ENCODE data around the gene GALNT8.
"Not testable (repeated sequence)": the region's sequence is repeated elsewhere in the genome, so short reads cannot be mapped to it uniquely, and the experiment has no call there.

The GALNT8 gene, protein sequence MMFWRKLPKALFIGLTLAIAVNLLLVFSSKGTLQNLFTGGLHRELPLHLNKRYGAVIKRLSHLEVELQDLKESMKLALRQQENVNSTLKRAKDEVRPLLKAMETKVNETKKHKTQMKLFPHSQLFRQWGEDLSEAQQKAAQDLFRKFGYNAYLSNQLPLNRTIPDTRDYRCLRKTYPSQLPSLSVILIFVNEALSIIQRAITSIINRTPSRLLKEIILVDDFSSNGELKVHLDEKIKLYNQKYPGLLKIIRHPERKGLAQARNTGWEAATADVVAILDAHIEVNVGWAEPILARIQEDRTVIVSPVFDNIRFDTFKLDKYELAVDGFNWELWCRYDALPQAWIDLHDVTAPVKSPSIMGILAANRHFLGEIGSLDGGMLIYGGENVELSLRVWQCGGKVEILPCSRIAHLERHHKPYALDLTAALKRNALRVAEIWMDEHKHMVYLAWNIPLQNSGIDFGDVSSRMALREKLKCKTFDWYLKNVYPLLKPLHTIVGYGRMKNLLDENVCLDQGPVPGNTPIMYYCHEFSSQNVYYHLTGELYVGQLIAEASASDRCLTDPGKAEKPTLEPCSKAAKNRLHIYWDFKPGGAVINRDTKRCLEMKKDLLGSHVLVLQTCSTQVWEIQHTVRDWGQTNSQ

GRCh38 chr12:4719821-4720636 lies at the start of gene GALNT8:
Gene GALNT8 (plus strand): TSS chr12:4720400. CDS start chr12:4720678, 278 bp downstream.
- no peak for DNase-seq (ENCODE audit: low spot score)

GRCh38 chr12:4679711-4680110 lies 40.5 kb upstream of the GALNT8 start:
- no peak for DNase-seq (ENCODE audit: low spot score)

DNA sequence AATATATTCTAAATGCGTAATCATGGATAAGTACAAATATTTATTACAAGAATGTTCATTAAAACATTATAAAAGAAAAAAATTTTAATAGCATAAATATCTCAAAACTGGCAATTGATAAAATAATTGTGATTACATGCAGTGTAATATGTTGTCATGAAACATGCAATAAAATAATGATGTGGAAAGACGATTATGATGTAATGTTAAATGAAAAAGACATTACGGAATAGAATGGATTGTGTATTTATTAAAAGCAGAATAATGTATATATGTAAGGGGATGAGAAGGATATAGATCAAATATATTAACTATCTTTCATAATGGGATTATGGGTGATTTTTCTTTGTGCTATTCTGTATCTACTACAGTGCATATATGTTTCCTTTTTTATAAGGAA lies 38.5 kb upstream of the GALNT8 start:
- DNase-seq (ENCODE audit: low spot score), result no peak

- no peak for DNase-seq (ENCODE audit: low spot score)
Measured at GRCh38 chr12:4685317-4685716, 34.9 kb upstream of the GALNT8 start.

GRCh38 chr12:4690760-4691159 lies 29.4 kb upstream of the GALNT8 start:
- DNase-seq (ENCODE audit: low spot score), result no peak

GRCh38 chr12:4700621-4701026 lies 19.6 kb upstream of the GALNT8 start:
- DNase-seq (ENCODE audit: low spot score), result no peak

GRCh38 chr12:4701395-4702190 lies 18.6 kb upstream of the GALNT8 start:
- peak; percentile 26 for DNase-seq (ENCODE audit: low spot score)

DNA sequence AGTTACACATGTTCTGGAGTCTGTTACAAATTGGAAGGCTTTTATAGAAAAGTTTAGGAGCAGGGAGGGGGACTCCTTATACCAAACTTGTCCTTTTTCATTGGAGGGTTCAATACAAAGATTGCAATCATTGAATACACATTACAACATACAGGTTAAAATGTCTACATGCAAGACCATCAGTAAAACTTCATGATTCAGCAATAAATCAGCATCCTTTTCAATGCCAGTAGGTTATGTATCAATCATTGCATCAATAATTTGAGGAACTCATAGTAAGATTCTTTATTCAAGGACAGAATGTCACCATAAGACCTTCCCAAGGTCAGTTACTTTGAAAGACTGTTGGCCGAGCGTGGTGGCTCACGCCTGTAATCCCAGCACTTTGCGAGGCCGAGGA lies 16.5 kb upstream of the GALNT8 start:
- no peak for DNase-seq (ENCODE audit: low spot score)

GRCh38 chr12:4705824-4706223 lies 14.4 kb upstream of the GALNT8 start:
- no peak for DNase-seq (ENCODE audit: low spot score)

GRCh38 chr12:4707306-4707705 lies 12.9 kb upstream of the GALNT8 start:
- DNase-seq (ENCODE audit: low spot score), result no peak

DNA sequence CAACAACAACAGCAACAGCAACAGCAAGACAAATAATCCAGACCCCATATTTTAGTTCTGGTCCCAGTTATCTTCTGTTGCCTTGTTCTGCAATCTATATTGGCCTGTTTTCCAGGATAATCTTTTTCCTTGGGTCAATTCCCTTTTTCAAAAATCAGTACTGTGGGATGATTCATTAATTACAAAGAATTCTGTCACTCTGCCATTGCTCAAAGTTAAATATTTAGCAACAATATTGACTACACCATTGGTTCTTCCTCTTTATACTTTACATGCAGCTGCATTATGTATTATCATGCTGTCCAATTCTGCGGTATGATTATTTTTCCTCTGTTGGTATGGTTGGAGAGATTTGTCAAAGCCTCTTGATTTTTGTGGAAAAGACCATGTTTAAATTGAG lies 10.1 kb upstream of the GALNT8 start:
- DNase-seq (ENCODE audit: low spot score), result no peak

- no peak for DNase-seq (ENCODE audit: low spot score)
Measured at GRCh38 chr12:4714879-4715278, 5.3 kb upstream of the GALNT8 start.

GRCh38 chr12:4717806-4718205 lies 2.4 kb upstream of the GALNT8 start:
- no peak for DNase-seq (ENCODE audit: low spot score)

- no peak for DNase-seq (ENCODE audit: low spot score)
Measured at GRCh38 chr12:4720637-4720995, 416 bp downstream of the GALNT8 start.

GRCh38 chr12:4721587-4721986 lies 1.4 kb downstream of the GALNT8 start:
- DNase-seq (ENCODE audit: low spot score), result not testable (repeated sequence)

DNA sequence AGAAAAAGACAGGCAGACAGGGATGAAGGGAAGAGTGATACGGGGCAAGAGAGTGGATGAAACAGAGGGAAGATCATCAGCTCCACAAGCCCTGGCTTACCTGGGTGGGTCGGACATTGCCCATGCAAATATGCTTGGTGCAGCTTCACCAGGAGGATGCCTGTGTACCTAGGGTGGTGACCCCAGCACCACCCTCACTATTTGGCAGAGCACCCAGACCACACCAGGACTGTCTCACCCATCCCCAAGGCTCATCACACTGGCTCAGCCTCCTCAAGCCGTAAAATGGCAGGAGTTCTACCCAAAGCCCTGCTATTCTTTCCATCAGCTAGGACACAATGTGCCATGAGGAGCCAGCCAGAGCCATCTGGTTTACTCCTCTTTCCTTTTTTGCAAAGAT lies 3.0 kb downstream of the GALNT8 start:
- DNase-seq (ENCODE audit: low spot score), result no peak

- DNase-seq (ENCODE audit: low spot score), result no peak
Measured at GRCh38 chr12:4725057-4725456, 4.9 kb downstream of the GALNT8 start.

- no peak for DNase-seq (ENCODE audit: low spot score)
Measured at GRCh38 chr12:4734625-4735340, 14.6 kb downstream of the GALNT8 start.

GRCh38 chr12:4736091-4736490 lies 15.9 kb downstream of the GALNT8 start:
- no peak for DNase-seq (ENCODE audit: low spot score)

- no peak for DNase-seq (ENCODE audit: low spot score)
Measured at GRCh38 chr12:4738541-4738940, 18.3 kb downstream of the GALNT8 start.

DNA sequence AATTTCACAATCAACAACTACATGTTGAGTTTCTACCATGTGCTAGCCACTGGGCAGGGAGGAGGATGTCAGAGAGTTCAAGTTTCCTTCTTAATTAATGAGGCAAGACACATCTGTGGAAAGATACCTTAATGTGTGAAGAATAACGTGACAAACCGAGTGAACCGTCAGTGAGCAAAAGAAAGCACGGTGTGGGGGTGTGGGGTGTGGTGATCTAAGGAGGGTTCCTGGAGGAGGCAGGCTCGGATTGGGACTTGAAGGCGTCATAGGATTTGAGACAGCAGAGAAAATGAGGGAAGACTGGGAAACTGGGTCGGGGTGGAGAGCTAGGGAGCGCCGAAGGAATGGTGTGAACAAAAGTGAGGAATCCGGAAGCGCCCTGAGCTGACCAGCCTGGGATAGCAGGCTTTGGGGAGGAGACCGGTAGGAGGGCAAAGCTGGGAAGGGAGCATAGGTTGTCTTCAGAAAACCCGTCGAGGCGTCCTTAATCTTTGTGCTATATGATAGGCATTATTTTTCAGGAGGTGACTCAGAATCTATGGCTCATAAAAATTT lies 22.3 kb downstream of the GALNT8 start:
- no peak for DNase-seq (ENCODE audit: low spot score)
